Measurements from ENCODE around the gene CTRL.

- TF ChIP-seq, protein P1, sequence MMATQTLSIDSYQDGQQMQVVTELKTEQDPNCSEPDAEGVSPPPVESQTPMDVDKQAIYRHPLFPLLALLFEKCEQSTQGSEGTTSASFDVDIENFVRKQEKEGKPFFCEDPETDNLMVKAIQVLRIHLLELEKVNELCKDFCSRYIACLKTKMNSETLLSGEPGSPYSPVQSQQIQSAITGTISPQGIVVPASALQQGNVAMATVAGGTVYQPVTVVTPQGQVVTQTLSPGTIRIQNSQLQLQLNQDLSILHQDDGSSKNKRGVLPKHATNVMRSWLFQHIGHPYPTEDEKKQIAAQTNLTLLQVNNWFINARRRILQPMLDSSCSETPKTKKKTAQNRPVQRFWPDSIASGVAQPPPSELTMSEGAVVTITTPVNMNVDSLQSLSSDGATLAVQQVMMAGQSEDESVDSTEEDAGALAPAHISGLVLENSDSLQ (IDR thresholded peaks at IDR 0.05) = no peak
- no peak for TF ChIP-seq HDGF (IDR thresholded peaks at IDR 0.05; ENCODE audit: borderline replicate concordance)
Observed at GRCh38 chr16:67914758-67915495, 16.7 kb downstream of the CTRL start.

All from HEK293T (cell line).